ENCODE results near the gene FHIT. TPM values are rescaled to one million over a fixed set of nuclear protein-coding genes. Genes with fewer than 3 reads are reported as not detected.

FHIT gene
- 18.7 and 20.1 TPM in 2 replicates for total RNA-seq (2022)
- percentile 69 among the genes with signal in this experiment for Bru-seq, nascent RNA
- percentile 76 among the genes with signal in this experiment for BruChase-seq, experiment 1, labeled RNA remaining after a 6-hour chase
- percentile 81 among the genes with signal in this experiment for BruChase-seq, experiment 2, labeled RNA remaining after a 2-hour chase
- long read RNA-seq, partial matches to known transcripts: 1 of 15 reads
- long read RNA-seq, other reads (novel, unspliced or antisense): 14 of 15 reads

DNA sequence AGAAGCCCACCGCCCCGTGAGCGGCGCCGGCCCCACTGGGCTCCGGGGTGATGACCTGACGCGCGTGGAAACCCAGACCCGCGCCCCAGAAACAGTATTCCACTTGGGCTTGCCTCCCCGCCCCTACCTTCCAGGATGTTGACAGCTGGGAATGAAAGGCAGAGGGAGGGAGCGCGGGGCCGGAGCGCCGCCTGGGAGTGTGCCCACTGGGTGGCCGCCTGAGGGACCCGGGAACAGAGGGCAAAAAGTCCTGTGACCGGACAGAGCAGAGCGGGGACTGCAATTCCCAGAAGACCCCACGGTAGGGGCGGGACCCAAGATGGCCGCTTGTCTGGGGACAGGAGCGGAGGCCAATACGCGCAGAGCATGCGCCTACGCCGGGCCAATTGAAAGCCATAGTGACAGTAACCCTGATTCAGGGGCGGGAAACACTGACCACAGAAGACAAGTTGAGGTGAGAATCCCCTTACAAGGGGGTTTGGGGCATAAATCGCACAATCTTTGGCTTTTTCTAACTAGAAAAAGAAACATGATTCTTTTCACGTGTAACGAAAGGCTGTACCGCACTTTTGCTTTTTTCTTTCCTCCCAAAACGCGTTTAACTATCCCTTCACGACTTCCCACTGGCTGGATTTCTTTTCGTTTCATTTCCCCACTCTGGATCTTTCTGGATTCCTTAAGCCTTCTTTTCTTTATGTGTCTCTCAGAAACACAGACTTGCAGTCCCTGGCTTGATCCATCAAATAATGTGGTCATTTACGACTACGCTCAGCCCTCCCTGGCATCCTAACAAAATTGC is at the start of gene FHIT:
Gene FHIT (minus strand): TSS at position 279 of the 799 bp plus-strand sequence.
- no TSS peak for BruUV-seq (replicated peaks)

DNA sequence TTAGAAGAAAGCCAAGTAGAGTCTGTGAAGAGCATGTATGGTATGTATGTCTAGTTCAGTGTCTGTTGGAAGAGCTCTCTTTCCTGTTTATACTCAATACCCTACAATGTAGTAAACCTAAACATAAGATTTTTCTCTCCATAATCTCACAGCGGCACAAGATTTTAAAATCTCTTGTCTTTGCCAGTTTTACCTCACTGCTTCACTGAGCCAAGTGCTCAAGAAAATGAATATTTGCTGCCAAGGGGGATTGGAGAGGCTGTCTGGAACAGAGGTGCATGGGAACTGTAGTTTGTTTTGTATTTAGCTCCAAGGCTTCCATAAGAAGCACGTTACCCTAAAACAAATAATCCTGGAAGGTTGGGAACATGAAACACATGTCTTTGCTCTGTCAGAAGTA is 49.5 kb upstream of the FHIT start:
- H3K36me3 Mint-ChIP-seq (ENCODE audit: insufficient read depth, unreplicated experiment): no peaks in the 10 kb centered on the region
- TF ChIP-seq, protein P1, sequence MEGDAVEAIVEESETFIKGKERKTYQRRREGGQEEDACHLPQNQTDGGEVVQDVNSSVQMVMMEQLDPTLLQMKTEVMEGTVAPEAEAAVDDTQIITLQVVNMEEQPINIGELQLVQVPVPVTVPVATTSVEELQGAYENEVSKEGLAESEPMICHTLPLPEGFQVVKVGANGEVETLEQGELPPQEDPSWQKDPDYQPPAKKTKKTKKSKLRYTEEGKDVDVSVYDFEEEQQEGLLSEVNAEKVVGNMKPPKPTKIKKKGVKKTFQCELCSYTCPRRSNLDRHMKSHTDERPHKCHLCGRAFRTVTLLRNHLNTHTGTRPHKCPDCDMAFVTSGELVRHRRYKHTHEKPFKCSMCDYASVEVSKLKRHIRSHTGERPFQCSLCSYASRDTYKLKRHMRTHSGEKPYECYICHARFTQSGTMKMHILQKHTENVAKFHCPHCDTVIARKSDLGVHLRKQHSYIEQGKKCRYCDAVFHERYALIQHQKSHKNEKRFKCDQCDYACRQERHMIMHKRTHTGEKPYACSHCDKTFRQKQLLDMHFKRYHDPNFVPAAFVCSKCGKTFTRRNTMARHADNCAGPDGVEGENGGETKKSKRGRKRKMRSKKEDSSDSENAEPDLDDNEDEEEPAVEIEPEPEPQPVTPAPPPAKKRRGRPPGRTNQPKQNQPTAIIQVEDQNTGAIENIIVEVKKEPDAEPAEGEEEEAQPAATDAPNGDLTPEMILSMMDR (IDR thresholded peaks at IDR 0.05; ENCODE audit: unreplicated experiment): no peak
- H3K4me3 Mint-ChIP-seq (ENCODE audit: unreplicated experiment): no peak overlapping the region
- peaks cover 37% of the 10 kb centered on the region for H3K27me3 Mint-ChIP-seq (ENCODE audit: insufficient read depth, unreplicated experiment)
- ChIA-PET POLR2A (no interaction called here), CTCF (no interaction called here)
- H3K9me3 Mint-ChIP-seq (ENCODE audit: unreplicated experiment): no peaks in the 10 kb centered on the region
- BruUV-seq (replicated peaks): no TSS peak
- no peaks in the 10 kb centered on the region for H3K4me1 Mint-ChIP-seq (ENCODE audit: insufficient read depth, unreplicated experiment)
- no peak overlapping the region for H3K27ac Mint-ChIP-seq (ENCODE audit: low read depth, unreplicated experiment)
- intact Hi-C loops (cut with micrococcal nuclease): no loop called here
- no peak for DNase-seq (ENCODE audit: unreplicated experiment)

More for the DNA sequence above, at the start of gene FHIT:
- Mint-ChIP-seq H3K36me3 (ENCODE audit: insufficient read depth, unreplicated experiment) (no peaks in the 10 kb centered on the region), H3K9me3 (ENCODE audit: unreplicated experiment) (no peaks in the 10 kb centered on the region), H3K4me1 (ENCODE audit: insufficient read depth, unreplicated experiment) (peaks cover 19% of the 10 kb centered on the region), H3K27me3 (ENCODE audit: insufficient read depth, unreplicated experiment) (no peaks in the 10 kb centered on the region), H3K4me3 (ENCODE audit: unreplicated experiment) (peak within 1 kb of the TSS; percentile 95), H3K27ac (ENCODE audit: low read depth, unreplicated experiment) (peak within 1 kb of the TSS; percentile 95)
- TF ChIP-seq, protein P1 (IDR thresholded peaks at IDR 0.05; ENCODE audit: unreplicated experiment): no peak
- POLR2A ChIA-PET: interaction anchor here (0.6 to 0.9 kb wide), 3 partner anchors 15 to 505 kb away, joined by 3 read pairs; no protein-coding TSS in a partner anchor
- peak; percentile 96 for DNase-seq (ENCODE audit: unreplicated experiment)
- intact Hi-C loops (cut with micrococcal nuclease): loop anchor here (10.0 kb wide), 1 partner anchor 933 kb away; no protein-coding TSS in a partner anchor
- CTCF ChIA-PET: interaction anchor here (0.7 kb wide), 1 partner anchor 452 kb away, joined by 3 read pairs; no protein-coding TSS in a partner anchor

DNA sequence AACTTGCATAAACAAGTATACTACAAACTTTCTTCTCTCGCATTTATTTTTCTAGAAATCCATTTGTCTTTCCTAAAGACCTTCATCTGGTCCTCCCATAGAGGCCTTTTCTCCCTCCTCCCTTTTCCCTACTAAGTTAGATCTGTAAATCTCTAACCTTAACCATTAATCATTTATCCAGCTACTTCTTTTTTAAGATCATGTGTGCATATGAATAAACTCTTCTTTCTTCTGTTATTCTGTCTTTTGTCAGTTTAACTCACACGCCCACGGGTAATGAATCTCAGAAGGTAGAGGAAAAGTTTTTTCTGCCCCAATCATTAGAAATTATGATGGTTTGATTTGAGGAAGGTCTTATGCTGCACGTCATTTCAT is 48.7 kb upstream of the FHIT start:
- H3K36me3 Mint-ChIP-seq (ENCODE audit: insufficient read depth, unreplicated experiment): no peaks in the 10 kb centered on the region
- POLR2A ChIA-PET: no interaction called here

More for the DNA sequence above, 48.7 kb upstream of the FHIT start:
- Mint-ChIP-seq H3K27me3 (ENCODE audit: insufficient read depth, unreplicated experiment) (peaks cover 29% of the 10 kb centered on the region), H3K4me1 (ENCODE audit: insufficient read depth, unreplicated experiment) (no peaks in the 10 kb centered on the region), H3K9me3 (ENCODE audit: unreplicated experiment) (no peaks in the 10 kb centered on the region), H3K4me3 (ENCODE audit: unreplicated experiment) (no peak overlapping the region), H3K27ac (ENCODE audit: low read depth, unreplicated experiment) (no peak overlapping the region)
- no peak for DNase-seq (ENCODE audit: unreplicated experiment)
- intact Hi-C loops (cut with micrococcal nuclease): no loop called here
- CTCF ChIA-PET: no interaction called here
- BruUV-seq (replicated peaks): no TSS peak
- TF ChIP-seq, protein P1 (IDR thresholded peaks at IDR 0.05; ENCODE audit: unreplicated experiment): no peak

Data from MCF 10A (cell line).